GM11168 (cell line): Measurements from ENCODE around the gene PPFIA1.
"Not testable (repeated sequence)": the region's sequence is repeated elsewhere in the genome, so short reads cannot be mapped to it uniquely, and the experiment has no call there.

Experiments
- in situ Hi-C: fragments of 300-500 bp; cut with MboI; formaldehyde crosslinking; loops from one replicate; pipeline ENCODE4 v1.12.0; 2022; ENCODE audit warnings: low sequenced_read_pairs; ENCODE audit not compliant: unreplicated experiment

Gene PPFIA1

DNA sequence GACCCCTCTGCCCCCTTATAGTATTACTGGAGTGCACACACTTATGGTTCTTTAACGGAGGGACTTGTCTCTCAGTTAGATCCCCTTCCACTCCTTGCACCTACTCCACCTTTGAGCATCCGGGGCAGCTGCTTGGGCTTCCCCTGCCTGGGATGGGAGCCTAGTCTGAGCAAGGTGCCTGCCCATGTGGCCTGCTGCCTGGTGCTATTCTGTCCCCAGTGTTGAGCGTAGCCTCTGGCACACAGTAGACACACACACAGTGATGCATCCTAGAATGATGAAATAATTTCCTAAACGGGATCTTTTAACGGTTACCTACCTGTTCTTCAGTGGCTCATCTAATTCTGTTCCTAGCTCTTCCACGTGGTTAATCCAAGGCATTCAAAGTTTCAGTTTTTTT lies 22.4 kb downstream of the PPFIA1 start:
- in situ Hi-C loops: no loop called here

DNA sequence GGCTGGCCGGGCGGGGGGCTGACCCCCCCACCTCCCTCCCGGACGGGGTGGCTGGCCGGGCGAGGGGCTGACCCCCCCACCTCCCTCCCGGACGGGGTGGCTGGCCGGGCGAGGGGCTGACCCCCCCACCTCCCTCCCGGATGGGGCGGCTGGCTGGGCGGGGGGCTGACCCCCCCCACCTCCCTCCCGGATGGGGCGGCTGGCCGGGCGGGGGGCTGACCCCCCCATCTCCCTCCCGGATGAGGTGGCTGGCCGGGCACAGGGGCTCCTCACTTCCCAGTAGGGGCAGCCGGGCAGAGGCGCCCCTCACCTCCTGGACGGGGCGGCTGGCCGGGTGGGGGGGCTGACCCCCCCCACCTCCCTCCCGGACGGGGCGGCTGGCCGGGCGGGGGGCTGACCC lies 24.7 kb downstream of the PPFIA1 start:
- in situ Hi-C loops: not testable (repeated sequence)

DNA sequence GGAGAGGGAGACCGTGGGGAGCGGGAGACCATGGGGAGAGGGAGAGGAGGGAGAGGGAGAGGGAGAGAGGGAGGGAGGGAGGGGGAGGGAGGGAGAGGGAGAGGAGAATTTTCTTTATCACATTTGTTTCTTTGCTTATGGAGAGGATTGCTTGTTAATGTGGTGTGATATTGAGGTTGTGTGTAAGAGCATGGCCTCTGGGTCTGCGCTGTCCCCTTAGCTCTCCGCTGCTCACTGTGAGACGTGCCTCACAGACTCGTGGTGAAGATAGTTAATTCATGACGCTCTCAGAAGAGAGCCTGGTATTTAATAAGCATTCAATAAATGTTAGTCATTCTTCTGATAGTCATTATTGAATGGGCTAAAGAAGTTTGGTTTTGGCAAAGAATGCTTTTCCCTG lies 26.2 kb downstream of the PPFIA1 start:
- in situ Hi-C loops: no loop called here

DNA sequence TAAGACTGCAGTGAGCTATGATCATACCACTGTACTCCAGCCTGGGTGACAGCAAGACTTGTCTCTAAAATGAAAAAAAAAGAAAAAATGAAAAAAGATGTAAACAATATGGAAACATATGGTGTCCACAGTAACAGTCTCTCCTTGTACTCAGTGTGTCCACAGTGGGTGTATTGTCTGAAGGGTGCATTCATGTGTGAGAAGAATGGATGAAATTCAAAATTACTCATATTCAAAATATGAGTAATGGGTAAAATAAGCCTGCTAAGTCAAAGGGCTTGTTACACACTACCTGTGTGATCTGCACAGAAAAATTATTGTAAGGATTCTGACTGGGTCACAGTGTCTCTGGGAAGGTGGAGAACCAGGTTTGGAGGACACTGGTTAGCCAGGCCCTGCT lies 26.9 kb downstream of the PPFIA1 start:
- in situ Hi-C loops: no loop called here

DNA sequence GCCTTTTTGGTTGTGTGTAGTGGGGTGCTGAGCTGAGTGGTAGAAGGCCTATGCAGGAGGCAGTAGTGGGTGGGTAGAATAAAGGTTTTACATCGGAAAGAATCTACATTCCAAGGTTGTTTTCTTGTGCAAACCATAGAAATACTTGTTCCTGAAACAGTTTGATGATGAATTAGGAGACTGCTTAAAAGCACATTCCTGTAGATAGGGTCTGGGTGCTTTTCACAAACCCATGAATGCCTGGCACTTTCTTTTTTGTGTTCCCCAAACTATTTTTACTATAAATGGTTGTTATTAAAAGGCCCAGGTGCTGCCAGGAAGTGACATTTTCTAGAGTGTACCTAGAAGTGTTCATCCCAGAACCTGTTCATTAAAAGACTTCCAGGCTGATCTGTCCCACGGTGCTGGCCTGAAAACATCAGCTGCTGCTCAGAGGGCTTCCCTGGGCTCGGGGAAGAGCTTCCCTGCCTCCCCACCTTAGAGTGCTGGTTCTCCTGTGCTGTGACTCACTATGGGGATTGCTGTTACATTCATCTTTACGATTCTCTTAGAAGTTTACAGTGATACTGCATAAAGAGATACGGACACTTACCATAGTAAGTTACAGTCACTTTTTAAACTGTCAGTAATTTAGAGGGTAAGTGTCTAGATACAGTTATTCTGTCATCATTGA lies 27.9 kb downstream of the PPFIA1 start:
- in situ Hi-C loops: no loop called here

DNA sequence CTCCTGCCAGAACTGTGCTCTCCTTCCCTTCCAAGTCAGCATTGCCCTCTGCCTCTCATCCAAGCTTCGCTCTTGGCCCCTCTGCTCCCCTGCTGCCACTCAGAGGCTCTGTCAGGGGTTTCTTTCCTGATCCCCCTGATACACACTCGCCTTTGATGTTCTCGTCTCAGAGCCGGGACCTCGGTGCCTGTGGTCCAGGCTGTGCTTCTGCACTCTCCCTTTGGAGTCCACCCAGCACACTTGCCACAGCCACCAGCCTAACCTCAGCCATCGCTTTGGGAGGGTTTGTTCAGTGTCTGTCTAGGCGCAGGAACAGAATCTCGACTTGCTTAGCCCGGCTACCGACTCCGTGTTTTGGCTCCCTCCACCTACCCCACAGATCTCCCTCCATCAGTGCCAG lies 29.1 kb downstream of the PPFIA1 start:
- in situ Hi-C loops: no loop called here

DNA sequence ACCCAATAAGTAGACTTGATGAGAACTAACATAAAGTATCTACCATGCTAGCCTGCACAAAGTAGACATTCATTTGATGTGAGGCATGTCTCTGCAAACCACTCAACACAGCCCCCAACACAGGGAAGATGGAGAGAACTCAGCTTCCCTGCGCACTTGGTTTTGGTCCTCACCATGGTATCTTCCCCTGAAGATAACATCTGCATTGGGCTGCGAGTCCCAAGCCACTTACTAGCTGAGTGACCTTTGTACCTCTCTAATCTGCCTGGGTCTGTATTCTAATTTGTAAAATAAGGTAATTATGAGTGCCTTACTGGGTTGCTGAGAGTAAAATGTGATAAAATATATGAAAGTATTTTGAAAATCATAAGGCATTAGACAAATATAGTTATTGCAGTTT lies 30.7 kb downstream of the PPFIA1 start:
- in situ Hi-C loops: no loop called here

DNA sequence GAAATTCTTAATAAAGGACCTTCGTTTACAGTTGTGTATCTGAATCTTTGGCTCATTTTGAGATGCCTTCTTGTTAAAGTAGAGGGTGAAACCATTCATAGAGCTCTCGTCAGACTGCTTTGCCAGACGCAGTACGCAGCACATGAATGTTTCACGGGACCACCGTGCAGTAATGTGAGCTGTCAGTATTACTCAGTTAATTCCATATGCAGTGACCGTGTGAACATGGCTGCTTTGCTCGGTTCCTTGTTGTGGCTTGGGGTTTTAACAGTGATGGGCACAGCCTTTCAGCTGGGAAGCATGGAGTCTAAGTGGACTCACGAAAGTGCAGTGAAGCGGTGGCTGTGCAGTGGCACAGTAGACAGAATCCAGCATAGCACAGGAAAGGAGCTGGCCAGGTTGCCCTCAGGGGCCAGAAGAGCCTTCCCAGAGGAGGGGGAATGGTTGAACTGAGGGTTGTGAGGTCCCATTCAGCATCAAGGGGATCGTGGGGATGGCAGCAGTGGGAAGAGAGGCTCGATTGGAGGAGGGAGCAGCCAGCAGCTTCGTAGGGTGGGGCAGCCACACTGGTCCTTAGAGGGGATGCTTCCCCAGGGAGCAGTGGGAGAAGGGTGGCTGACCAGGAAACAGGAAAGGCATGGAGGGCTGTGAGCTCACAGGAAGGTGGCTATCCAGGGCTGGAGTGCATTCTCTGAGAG lies 31.4 kb downstream of the PPFIA1 start:
- in situ Hi-C loops: no loop called here

DNA sequence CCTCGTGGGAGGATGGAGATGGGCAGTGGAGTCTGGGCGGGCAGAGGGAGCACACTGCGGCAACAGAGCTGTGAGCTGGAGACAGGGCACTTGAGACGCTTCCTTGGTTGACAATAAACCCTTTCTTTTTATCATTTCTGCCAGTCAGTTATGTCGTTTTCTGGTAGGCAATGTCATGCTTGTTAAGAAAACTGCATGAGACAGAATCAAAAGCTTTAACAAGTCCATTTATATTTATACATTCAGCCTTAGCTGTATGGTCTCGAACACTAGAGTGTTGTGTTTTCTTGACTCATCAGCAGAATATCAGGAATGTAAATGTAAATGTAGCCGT lies 31.9 kb downstream of the PPFIA1 start:
- in situ Hi-C loops: no loop called here

DNA sequence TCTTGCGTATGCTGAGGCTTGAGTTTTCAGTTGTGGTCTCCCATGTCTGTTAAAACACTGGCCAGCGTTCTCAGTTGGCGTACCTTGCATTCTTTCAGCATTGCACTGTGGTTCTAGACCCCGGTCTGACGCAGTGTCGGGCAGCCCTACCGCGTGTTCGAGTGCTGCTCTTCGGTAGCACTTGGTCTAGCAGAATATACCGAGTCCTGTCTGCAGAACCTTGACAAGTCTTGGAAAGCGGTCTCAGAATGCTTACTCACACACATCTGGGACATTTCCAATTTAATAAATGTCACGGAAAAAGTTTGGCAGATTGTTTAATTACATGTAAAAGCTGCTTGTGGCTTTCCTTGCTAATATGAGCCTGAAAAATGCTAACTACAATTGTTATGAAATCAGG lies 32.6 kb downstream of the PPFIA1 start:
- in situ Hi-C loops: no loop called here

DNA sequence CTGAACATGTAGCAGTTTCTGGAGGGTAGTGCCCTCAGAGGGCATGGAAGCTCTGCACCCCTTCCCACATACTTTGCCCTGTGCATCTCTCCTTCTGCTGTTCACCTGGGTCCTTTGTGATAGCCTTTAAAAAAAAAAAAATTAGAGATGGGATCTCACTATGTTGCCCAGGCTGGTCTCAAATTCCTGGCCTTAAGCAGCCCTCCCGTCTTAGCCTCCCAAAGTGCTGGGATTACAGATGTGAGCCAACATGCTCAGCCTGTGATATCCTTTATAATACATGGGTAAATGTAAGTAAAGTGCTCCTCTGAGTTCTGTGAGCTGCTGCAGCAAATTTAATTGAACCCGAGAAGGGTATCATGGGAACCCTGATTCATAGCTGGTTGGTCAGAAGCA lies 33.7 kb downstream of the PPFIA1 start:
- in situ Hi-C loops: no loop called here

DNA sequence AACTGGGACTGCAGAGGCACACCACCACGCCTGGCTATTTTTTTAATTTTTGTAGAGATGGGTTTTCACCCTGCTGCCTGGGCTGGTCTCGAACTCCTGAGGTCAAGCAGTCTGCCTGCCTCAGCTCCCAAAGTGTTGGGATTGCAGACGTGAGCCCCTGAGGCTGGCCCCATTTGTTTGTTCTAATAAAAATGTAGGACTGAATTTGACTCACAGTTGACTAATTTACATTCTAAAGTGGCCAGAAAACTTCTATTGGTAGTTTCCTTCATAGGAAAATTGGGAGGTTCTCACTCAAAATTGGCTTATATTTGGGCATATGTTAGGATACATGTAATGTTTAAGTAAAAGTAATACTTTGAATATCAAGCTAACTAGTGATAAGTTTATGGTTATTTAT lies 35.0 kb downstream of the PPFIA1 start:
- in situ Hi-C loops: no loop called here

DNA sequence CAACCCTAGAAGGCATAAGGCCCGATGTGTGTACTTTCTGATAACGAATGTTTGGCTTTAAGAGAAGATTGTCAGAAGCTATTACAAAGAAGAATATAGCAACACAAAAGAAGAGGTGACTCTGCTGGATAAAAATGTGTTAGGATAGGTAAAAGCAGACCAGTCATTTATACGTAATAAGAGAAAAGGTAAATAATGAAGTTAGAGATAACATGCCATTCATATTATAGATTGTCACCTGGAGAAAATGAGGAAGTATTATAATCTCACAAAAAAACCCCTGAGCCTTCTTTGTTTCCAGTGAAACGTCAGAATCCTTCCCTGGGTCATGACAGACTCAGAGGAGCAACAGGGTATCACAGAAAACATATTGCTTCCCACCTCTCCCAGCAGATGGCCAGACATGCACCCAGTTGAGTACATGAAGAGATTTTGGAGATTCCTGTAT lies 36.1 kb downstream of the PPFIA1 start:
- in situ Hi-C loops: no loop called here

DNA sequence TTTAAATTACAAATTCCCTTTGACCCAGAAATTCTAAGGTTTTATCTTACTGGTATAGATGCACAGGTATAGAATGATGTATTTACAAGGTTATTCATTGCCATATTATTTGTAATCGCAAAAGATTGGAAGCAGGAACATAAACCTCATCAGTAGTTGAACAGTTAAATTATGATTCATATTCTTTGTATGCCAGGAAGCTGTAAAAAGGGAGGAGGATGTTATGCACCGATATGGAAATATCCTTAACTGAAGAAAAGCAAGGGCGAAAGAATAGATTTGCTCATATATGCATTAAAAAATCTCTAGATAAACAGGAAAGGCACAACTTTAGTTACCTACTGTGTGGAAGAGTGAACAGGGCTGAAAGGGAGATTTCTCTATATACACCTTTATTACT lies 36.7 kb downstream of the PPFIA1 start:
- in situ Hi-C loops: no loop called here

DNA sequence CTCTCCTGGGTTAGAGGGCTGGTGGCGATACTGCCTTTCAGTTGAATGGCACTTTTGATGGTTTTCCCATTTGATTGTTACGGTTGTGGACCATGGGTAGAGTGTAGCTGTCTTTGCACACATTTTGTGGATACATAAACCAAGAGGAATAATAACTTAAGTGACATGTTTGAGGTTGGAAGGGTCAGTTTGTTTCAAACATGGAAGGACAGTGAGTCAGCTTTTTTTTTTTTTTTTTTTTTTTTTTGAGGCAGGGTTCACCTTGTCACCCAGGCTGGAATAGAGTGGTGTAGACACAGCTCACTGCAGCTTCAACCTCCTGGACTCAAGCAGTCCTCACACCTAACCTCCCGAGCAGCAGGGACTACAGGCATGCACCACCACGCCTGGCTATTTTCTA lies 41.1 kb downstream of the PPFIA1 start:
- in situ Hi-C loops: no loop called here

DNA sequence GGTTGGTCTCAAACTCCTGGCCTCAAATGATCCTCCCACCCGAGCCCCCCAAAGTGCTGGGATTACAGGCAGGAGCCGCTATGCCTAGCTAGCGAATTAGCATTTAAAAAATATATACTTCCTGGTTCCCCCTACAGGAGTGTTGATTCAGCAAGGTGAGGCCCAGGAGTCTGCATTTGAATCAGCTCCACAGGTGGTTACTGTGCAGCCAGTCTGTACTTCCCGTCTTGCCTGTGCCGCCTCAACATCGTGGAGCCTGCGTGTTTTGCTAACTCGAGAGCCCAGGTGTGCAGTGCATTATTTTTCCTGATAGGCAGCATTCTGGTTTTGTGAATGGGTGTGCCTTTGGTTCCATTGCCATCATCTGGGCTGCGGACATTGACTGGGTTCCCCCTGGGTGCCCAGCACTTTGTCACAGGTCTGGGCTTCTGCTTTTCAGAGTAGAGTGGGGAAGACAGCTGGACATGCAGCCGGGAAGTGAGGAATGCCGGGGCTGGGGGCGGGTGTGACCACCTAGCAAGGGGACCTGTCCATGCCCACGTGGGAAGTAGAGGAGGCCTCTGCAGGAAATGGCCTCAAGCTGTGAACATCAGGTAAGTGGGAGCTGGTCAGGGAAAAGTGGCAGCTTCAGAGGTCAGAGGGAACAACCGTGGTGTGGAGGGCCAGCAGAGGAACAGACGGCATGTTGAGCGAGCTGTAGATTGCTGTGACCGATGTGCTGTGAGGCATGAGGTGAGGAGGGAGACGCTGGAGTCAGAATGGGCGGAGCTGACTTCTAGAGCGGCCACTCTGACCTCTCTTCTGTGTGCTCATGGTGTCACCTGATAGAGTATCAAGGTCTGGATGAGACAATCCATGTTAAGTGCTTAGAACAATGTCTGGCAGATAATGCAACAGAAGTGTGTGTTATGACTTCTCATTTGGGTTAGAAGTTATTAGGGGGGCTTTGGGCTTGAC lies 42.2 kb downstream of the PPFIA1 start:
- in situ Hi-C loops: no loop called here

DNA sequence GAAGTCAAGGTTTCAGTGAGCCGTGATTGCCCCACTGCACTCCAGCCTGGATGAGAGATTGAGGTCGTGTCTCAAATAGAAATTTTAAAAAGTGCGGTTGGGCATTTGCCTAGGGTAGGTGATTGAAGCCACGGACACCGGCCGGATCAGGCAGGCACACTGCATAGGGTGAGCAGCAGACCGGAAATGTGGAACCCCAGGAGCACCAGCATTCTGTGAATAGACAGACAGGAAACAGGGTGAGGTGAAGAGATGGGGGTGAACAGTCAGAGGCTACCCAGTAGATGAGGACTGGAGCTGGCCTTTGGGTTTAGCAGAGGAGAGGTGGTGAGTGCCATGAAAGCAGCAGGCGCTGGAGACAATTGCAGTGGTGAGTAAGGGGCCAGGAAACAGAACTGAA lies 43.5 kb downstream of the PPFIA1 start:
- in situ Hi-C loops: no loop called here

DNA sequence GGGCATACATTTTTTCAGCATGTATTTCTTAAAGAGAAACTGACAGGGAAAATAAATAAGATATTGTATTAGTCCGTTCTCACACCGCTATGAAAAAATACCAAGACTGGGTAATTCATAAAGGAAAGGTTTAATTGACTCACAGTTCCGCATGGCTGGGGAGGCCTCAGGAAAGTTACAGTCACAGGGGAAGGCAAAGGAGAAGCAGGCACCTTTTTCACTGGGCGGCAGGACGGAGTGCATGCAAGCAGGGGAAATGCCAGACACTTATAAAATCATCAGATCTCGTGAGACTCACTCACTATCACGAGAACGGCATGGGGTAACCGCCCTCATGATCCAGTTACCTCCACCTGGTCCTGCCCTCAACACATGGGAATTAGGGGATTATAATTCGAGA lies 44.2 kb downstream of the PPFIA1 start:
- in situ Hi-C loops: no loop called here

DNA sequence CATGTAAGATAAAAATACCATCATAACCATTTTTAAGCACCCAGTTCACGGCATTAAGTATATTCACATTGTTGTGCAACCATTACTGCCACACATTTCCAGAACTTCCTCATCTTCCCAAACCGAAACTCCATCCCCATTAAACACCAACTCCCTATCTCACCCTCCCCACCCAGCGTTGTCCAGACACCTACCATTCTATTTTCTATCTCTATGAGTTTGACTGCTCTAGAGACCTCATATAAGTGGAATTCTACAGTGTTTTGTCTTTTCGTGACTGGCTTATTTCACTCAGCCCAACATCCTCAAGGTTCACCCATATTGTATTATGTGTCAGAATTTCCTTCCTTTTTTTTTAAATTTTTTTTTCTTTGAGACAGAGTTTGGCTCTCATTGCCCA lies 45.2 kb downstream of the PPFIA1 start:
- in situ Hi-C loops: no loop called here

DNA sequence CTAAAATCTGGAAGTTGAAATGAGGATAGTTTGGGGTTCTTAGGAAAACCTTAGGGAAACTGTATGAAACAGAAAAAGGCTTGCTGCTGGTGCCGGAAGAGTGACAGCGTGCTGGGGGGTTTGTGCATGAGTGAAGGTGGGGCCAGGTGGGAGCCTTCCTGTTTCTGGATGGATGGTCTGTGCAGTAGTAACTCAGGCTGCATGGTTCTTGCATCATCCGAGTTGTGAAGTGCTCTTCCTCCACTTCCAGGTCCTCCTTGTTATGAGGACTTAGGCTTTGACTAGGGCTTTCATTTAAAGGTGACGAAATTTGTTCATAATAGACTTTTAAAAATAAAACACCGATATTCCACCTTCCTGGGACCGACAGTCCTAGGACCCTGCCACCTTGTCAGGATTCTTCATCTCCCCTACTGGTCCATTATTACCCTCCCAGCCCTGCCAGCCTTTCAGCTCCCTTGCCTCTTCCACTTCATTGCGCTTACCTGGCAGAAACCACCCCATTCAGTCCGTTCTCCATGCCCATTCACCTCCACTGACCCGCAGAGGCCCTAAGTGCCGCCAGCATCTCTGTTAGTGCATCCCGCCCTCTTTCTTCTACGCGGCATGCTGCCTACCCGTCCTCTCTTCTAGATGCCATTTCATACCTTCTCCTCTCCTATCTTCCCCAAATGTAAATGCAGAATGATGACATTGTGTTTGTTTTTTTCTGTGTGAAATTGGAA lies 47.3 kb downstream of the PPFIA1 start:
- in situ Hi-C loops: no loop called here
